Stomach (tissue), 9 donors: Measurements from ENCODE around the gene POC1A. TPM values are rescaled to one million over a fixed set of nuclear protein-coding genes. Genes with fewer than 3 reads are reported as not detected.

Experiments
- DNase-seq, 2 donors: peaks; one replicate each; pipeline versions ENCODE4 v3.0.0 to v3.0.0-alpha.2; 2013 to 2019
- H3K27ac ChIP-seq, 5 donors: fragments of 200-600 bp in 4 of 5; sonication (generic) in 4 of 5; one replicate each; pipeline ENCODE4 v1.5.1; 2013 to 2019; ENCODE audit warnings: mild to moderate bottlenecking in 1 of 5, moderate library complexity in 1 of 5
- H3K27me3 ChIP-seq, 3 donors: fragments of 200-600 bp; sonication (generic); one replicate each; pipeline ENCODE4 v1.5.1; 2017 to 2019; ENCODE audit warnings: mixed run types in 1 of 3
- H3K36me3 ChIP-seq, 4 donors: fragments of 200-600 bp; sonication (generic); 1 replicate in 3 of 4; 2 replicates in 1 of 4; pipeline ENCODE4 v1.5.1; 2016 to 2019
- H3K4me1 ChIP-seq, 4 donors: fragments of 200-600 bp; sonication (generic); one replicate each; pipeline ENCODE4 v1.5.1; 2016 to 2019
- H3K4me3 ChIP-seq, 4 donors: fragments of 200-600 bp; sonication (generic) in 3 of 4; one replicate each; pipeline ENCODE4 v1.5.1; 2016 to 2019; ENCODE audit warnings: mild to moderate bottlenecking in 1 of 4
- H3K9me3 ChIP-seq, 4 donors: fragments of 200-600 bp; sonication (generic); one replicate each; pipeline ENCODE4 v1.5.1; 2016 to 2019
- EP300 ChIP-seq: sonication (generic); formaldehyde crosslinking; IDR thresholded peaks from one replicate; pipeline ENCODE4 v1.6.1; 2017; ENCODE audit warnings: antibody characterized with exemption
- POLR2A ChIP-seq, 4 donors: fragments of 450-650 bp; IDR thresholded peaks; one replicate each; pipeline ENCODE4 v1.6.1; 2016; ENCODE audit warnings: antibody characterized with exemption in 4 of 4, control low read depth in 2 of 4, mild to moderate bottlenecking in 1 of 4, moderate library complexity in 1 of 4
- POLR2AphosphoS5 ChIP-seq, 3 donors: sonication (generic); formaldehyde crosslinking; IDR thresholded peaks; one replicate each; pipeline ENCODE4 v1.6.1; 2016; ENCODE audit warnings: antibody characterized with exemption in 3 of 3
- WGBS, 5 donors: extraction: QIAGEN DNeasy Blood & Tissue Kit in 3 of 5; methylation state at CpG; one replicate each; pipeline versions ENCODE4 v1.1.5 to v1.1.7; 2013 to 2018; 5-methylcytosine and 5-hydroxymethylcytosine counted together
- intact Hi-C: fragments of 100-400 bp; cut with DNase I; formaldehyde crosslinking; loops from one replicate; pipeline ENCODE4 v1.15.1; 2023; ENCODE audit warnings: low total_unique reads
- polyA plus RNA-seq, 3 donors: library from polyadenylated mRNA; stranded (reverse); fragments of 200-250 nt; gene quantifications; one replicate each; pipeline ENCODE4 v1.2.3, GENCODE V29; 2013
- total RNA-seq, 5 donors: library from RNA; depleted of rRNA; stranded (reverse); fragments of >200 nt; gene quantifications; one replicate each; pipeline versions ENCODE4 v1.1.0 to v1.2.3, GENCODE V29; 2014 to 2016
- TF ChIP-seq, protein P1 (sequence below), 7 experiments: fragments of 450-650 bp in 4 of 7; fragments of 200-600 bp in 3 of 7; sonication (generic) in 3 of 7; IDR thresholded peaks; one replicate each; pipeline ENCODE4 v1.5.1; 2016 to 2019; ENCODE audit warnings: antibody characterized with exemption in 7 of 7, control low read depth in 2 of 7, mild to moderate bottlenecking in 1 of 7
- donor health status: healthy with polysubstance abuse.
- donor health status: Bipolar disorder and iron deficiency.
- donor health status: healthy.

POC1A gene
- total and polyA plus RNA-seq, 8 donors = 1.8 to 23.2 (median 3.5) TPM; not detected in 1

DNA sequence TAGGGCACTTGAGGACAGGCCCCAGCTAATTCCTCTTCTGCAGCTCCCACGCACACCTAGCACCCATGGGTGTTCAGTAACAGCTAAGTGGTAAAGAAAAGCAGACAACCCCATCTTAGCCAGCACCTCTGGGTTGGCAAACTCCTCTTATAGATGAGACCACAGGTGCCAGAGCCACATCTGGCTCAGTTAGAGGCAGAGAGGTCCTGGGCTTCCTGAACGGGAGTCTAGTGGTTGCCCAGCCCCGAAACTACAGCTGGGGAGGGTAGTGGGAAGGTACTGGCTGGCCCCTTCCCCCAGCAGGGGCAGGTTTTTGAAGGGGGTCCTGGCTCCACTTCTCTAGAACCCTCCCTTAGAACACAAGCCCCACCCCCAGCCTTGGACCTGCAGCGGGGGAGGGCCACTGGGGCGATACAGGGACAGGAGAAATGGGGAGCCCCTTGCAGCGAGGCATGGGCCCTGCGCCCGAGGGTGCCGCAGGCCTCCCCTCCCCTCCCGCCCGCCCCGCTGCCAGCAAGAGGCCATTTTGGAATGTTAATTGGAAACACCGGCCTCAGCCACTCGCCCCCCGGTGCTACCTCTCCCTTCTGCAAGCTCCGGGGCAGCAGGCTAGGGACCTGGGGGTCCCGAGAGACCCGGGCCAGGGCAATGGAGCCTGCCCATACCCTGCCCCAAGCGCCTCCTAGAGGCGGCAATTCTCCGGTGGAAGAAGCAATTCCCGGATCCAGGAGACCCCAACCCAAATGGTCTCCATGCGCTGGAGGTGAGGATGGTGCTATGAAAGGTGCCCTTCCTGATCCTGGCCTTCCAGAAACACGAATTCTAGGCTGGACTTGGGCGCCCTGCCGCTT, 99.3 kb downstream of the POC1A start:
- peak overlapping the region; percentile 58 to 82 (median 70) for H3K4me3 ChIP-seq
- peak overlapping the region; percentile 73 to 94 (median 90) for H3K27ac ChIP-seq
- intact Hi-C loops = no loop called here
- TF ChIP-seq, protein P1, sequence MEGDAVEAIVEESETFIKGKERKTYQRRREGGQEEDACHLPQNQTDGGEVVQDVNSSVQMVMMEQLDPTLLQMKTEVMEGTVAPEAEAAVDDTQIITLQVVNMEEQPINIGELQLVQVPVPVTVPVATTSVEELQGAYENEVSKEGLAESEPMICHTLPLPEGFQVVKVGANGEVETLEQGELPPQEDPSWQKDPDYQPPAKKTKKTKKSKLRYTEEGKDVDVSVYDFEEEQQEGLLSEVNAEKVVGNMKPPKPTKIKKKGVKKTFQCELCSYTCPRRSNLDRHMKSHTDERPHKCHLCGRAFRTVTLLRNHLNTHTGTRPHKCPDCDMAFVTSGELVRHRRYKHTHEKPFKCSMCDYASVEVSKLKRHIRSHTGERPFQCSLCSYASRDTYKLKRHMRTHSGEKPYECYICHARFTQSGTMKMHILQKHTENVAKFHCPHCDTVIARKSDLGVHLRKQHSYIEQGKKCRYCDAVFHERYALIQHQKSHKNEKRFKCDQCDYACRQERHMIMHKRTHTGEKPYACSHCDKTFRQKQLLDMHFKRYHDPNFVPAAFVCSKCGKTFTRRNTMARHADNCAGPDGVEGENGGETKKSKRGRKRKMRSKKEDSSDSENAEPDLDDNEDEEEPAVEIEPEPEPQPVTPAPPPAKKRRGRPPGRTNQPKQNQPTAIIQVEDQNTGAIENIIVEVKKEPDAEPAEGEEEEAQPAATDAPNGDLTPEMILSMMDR (IDR thresholded peaks at IDR 0.05) = no peak
- TF ChIP-seq POLR2A (IDR thresholded peaks at IDR 0.05) (no peak), POLR2AphosphoS5 (IDR thresholded peaks at IDR 0.05) (no peak), EP300 (no peak)
- H3K9me3 ChIP-seq = no peaks in the 10 kb centered on the region
- H3K27me3 ChIP-seq = no peaks in the 10 kb centered on the region
- 2 to 7% (median 4%) methylated on average over 9 to 26 of the region's 26 CpGs for WGBS, 5 donors
- peaks cover 19 to 38% (median 30%) of the 10 kb centered on the region in 4 donors for H3K36me3 ChIP-seq
- DNase-seq = no peak
- peaks cover 41 to 69% (median 58%) of the 10 kb centered on the region in 4 donors for H3K4me1 ChIP-seq

DNA sequence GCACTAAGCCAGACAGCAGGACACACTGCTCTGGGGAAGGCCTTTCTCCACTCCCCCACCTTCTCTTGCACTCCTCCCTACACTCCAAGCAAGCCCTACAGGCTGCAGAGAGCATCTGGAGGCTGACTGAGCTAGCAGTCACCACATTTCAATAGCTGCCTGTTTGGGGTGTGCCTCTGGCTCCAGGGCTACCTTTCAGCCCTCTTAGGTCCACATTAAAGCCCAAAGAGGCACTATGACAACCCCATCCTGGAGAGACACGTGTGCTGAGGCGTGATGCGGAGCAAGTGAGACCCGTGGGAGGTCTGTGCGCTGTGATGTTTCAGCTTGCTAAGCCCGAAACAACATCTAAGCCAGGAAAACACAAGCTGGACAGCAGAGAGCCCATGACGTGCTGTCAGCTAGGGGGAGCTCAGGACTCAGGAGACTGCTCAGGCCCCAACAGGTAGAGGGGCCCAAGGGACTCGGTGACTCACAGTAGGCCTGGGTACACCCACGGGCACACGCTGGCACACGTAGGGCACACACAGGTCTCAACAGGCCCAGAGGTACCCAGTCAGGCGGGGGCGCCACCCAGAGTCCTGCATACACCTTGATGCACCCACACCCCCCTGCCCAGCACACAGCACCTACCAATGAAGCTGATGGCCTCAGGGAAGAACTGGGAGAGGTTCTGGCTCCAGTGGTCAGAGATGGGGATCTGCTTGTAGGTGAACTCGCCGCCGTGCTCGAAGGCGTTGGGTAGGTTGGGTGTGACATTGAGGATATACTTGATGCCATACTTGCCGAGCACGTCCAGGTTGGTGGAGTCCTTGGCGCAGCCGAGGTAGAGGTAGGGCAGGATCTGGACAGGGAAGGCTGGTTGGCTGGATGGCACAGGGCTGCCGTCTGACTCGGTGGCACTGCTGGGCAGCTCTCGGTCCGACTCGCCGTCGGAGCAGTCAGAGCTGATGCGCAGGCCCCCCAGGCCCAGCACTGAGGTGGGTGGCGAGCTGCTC, 100.6 kb downstream of the POC1A start:
- intact Hi-C loops = no loop called here
- H3K27me3 ChIP-seq = no peaks in the 10 kb centered on the region
- H3K36me3 ChIP-seq = peaks cover 27 to 51% (median 41%) of the 10 kb centered on the region in 4 donors
- 59 to 70% (median 67%) methylated on average over 20 to 31 of the region's 31 CpGs for WGBS, 5 donors
- H3K9me3 ChIP-seq = no peaks in the 10 kb centered on the region
- peak in 1 of 2 donors; percentile 65 for DNase-seq
- peaks cover 48 to 72% (median 70%) of the 10 kb centered on the region in 4 donors for H3K4me1 ChIP-seq
- H3K4me3 ChIP-seq = peak overlapping the region; percentile 8 to 82 (median 70)
- peak overlapping the region; percentile 38 to 94 (median 90) for H3K27ac ChIP-seq
- TF ChIP-seq EP300 = no peak
- no peak for TF ChIP-seq POLR2AphosphoS5 (IDR thresholded peaks at IDR 0.05)
- TF ChIP-seq, protein P1 (IDR thresholded peaks at IDR 0.05) = peak in 2 of 7 experiments; percentile 7 to 9
- TF ChIP-seq POLR2A (IDR thresholded peaks at IDR 0.05) = no peak

DNA sequence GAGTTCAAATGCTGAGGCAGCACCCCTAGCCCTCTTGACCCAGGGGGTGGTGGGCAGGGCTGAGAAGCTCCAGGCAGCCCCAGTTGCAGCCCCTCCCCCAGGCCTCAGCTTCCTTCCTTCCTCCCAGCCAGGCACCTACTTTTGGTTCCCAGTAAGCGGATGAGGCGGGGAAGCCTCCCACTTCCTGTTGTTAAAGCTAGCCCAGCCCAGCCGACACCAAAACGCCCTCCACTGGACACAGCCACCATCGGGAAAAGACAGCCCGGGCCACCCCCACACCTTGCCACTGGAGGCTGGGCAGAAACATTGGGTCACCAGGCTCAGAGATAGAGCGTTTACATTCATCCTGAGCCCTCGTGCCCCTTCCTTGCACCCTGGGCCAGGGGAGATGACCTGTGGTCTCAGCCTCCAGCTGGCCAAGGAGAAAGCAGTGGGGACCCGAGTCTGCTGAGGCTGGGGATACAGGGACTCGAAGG, 101.4 kb downstream of the POC1A start:
- intact Hi-C loops = no loop called here
- peaks cover 27 to 54% (median 45%) of the 10 kb centered on the region in 4 donors for H3K36me3 ChIP-seq
- no peaks in the 10 kb centered on the region for H3K9me3 ChIP-seq
- H3K27ac ChIP-seq = peak overlapping the region; percentile 38 to 94 (median 90)
- DNase-seq = peak; percentile 83 to 86
- peaks cover 51 to 76% (median 74%) of the 10 kb centered on the region in 4 donors for H3K4me1 ChIP-seq
- peak overlapping the region; percentile 8 to 82 (median 40) for H3K4me3 ChIP-seq
- WGBS, 5 donors = 4 to 23% (median 6%) methylated on average over 7 to 10 of the region's 10 CpGs
- TF ChIP-seq POLR2A (IDR thresholded peaks at IDR 0.05) (no peak), EP300 (no peak), POLR2AphosphoS5 (IDR thresholded peaks at IDR 0.05) (peak; percentile 20 to 61 (median 45))
- TF ChIP-seq, protein P1 (IDR thresholded peaks at IDR 0.05) = peak in 2 of 7 experiments; percentile 35 to 48
- H3K27me3 ChIP-seq = no peaks in the 10 kb centered on the region

DNA sequence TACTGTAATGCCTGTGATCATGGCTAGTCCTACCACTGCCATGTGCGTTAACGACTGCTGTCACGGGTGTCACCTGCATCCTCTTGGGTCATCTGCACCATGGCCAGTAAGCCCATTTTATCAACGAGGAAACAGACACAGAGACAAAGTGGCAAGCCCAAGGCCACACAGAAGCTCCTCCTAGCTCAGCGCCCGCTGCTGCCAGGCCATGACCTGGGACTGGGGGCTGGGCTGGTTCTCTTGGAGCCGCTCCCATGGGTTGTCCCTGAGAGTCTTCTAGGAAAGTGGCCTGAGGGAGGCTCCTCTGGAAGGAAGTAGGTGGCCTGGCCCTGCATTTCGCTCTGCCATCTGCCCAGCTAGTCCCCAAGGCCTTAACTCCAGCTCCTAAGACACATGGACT, 102.8 kb downstream of the POC1A start:
- peaks cover 61 to 82% (median 80%) of the 10 kb centered on the region in 4 donors for H3K4me1 ChIP-seq
- TF ChIP-seq, protein P1 (IDR thresholded peaks at IDR 0.05) = no peak
- TF ChIP-seq POLR2AphosphoS5 (IDR thresholded peaks at IDR 0.05) = no peak
- no peak for TF ChIP-seq EP300
- TF ChIP-seq POLR2A (IDR thresholded peaks at IDR 0.05) = no peak
- peak overlapping the region in 4 of 5 donors; percentile 86 to 94 (median 91) for H3K27ac ChIP-seq
- no peaks in the 10 kb centered on the region for H3K9me3 ChIP-seq
- intact Hi-C loops = no loop called here
- 69 to 82% (median 77%) methylated on average over 6 to 8 of the region's 8 CpGs for WGBS, 5 donors
- no peaks in the 10 kb centered on the region for H3K27me3 ChIP-seq
- DNase-seq = no peak
- H3K36me3 ChIP-seq = peaks cover 27 to 54% (median 46%) of the 10 kb centered on the region in 4 donors
- H3K4me3 ChIP-seq = no peak overlapping the region
